Liver (tissue), 3 donors: Measurements from ENCODE around the gene NEK2.

Experiments
- CTCF ChIP-seq: fragments of 150-350 bp; IDR thresholded peaks from 2 replicates; pipeline ENCODE4 v1.5.1; 2017; ENCODE audit warnings: improper control_type of control experiment, low read depth, low read length; ENCODE audit not compliant: missing input control
- JUND ChIP-seq, 2 donors: IDR thresholded peaks; 2 replicates each; pipeline ENCODE4 v1.6.1; 2016; ENCODE audit warnings: antibody characterized with exemption in 2 of 2
- MAX ChIP-seq: IDR thresholded peaks from 2 replicates; pipeline ENCODE4 v1.6.1; 2016; ENCODE audit warnings: antibody characterized with exemption
- RAD21 ChIP-seq, 2 donors: IDR thresholded peaks; 2 replicates each; pipeline ENCODE4 v1.6.1; 2016; ENCODE audit warnings: antibody characterized with exemption in 2 of 2, mild to moderate bottlenecking in 2 of 2
- REST ChIP-seq: IDR thresholded peaks from 2 replicates; pipeline ENCODE4 v1.6.1; 2016; ENCODE audit warnings: antibody characterized with exemption, mild to moderate bottlenecking
- TAF1 ChIP-seq: conservative IDR thresholded peaks from 2 replicates; pipeline ENCODE4 v1.6.1; 2016; ENCODE audit warnings: antibody characterized with exemption, mild to moderate bottlenecking
- donor health status: healthy.
- donor health status: healthy.

- TF ChIP-seq MAX: no peak
- TF ChIP-seq TAF1: no peak
- TF ChIP-seq CTCF: no peak
- TF ChIP-seq RAD21 (IDR thresholded peaks at IDR 0.05): no peak
- TF ChIP-seq JUND (IDR thresholded peaks at IDR 0.05): no peak
- TF ChIP-seq REST: no peak
Observed at GRCh38 chr1:211614615-211615014, 60.8 kb downstream of the NEK2 start.
